GM15510 (cell line): ENCODE results near the gene HLA-DOB.

Experiments used
- POLR2A ChIP-seq: IDR thresholded peaks from 3 replicates; pipeline ENCODE4 v1.6.1; 2011; ENCODE audit warnings: borderline replicate concordance; ENCODE audit not compliant: insufficient read length; ENCODE audit errors: extremely low read depth

Gene HLA-DOB

GRCh38 chr6:32803416-32803815, 13.4 kb downstream of the HLA-DOB start:
- no peak for TF ChIP-seq POLR2A

GRCh38 chr6:32799740-32800139, 17.1 kb downstream of the HLA-DOB start:
- TF ChIP-seq POLR2A, result no peak

- TF ChIP-seq POLR2A, result no peak
Observed at GRCh38 chr6:32799168-32799567, 17.6 kb downstream of the HLA-DOB start.

- no peak for TF ChIP-seq POLR2A
Observed at GRCh38 chr6:32796848-32797776, 19.7 kb downstream of the HLA-DOB start.

- no peak for TF ChIP-seq POLR2A
Observed at GRCh38 chr6:32794510-32794909, 22.3 kb downstream of the HLA-DOB start.

GRCh38 chr6:32792901-32793435, 23.8 kb downstream of the HLA-DOB start:
- no peak for TF ChIP-seq POLR2A

GRCh38 chr6:32790306-32790705, 26.5 kb downstream of the HLA-DOB start:
- TF ChIP-seq POLR2A, result no peak

GRCh38 chr6:32785781-32786533, 30.8 kb downstream of the HLA-DOB start:
- no peak for TF ChIP-seq POLR2A

GRCh38 chr6:32779036-32779435, 37.8 kb downstream of the HLA-DOB start:
- TF ChIP-seq POLR2A, result no peak

- no peak for TF ChIP-seq POLR2A
Observed at GRCh38 chr6:32775071-32775470, 41.7 kb downstream of the HLA-DOB start.

GRCh38 chr6:32774426-32774825, 42.4 kb downstream of the HLA-DOB start:
- no peak for TF ChIP-seq POLR2A

- TF ChIP-seq POLR2A, result no peak
Observed at GRCh38 chr6:32772656-32773055, 44.1 kb downstream of the HLA-DOB start.

- TF ChIP-seq POLR2A, result no peak
Observed at GRCh38 chr6:32764048-32764447, 52.8 kb downstream of the HLA-DOB start.

GRCh38 chr6:32763421-32763820, 53.4 kb downstream of the HLA-DOB start, which contains the start of gene HLA-DQB2:
Gene HLA-DQB2, minus strand, starts transcription at chr6:32763532. Its CDS starts 62 bp downstream, at chr6:32763470.
- no peak for TF ChIP-seq POLR2A
